ENCODE measurements around the gene MOXD1. TPM values are rescaled to one million over a fixed set of nuclear protein-coding genes. Genes with fewer than 3 reads are reported as not detected.

MOXD1 gene
- total RNA-seq, 4 donors from 2014 or later, result 1.3 to 2.7 (median 2.0) TPM

DNA sequence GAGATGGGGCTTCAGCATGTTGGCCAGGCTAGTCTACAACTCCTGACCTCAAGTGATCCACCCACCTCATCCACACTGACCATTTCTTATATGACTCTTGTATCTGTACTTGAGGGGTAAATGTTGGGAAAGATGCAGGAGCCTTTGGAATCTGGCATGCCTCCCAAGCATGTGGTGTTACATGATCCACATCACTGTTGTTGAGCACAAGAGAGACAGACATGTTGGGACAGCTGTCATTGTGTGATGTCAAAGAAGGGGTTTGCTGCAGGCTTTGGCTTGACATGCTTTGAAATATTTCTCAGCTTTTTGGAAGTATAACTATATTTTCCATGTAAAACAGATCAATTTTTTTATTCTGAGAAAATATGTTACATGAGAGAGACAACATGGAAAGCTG, 139.9 kb downstream of the MOXD1 start:
- ATAC-seq (ENCODE audit: low FRiP score) (no peak), DNase-seq (ENCODE audit: low spot score) (no peak)
- TF ChIP-seq, protein P1, sequence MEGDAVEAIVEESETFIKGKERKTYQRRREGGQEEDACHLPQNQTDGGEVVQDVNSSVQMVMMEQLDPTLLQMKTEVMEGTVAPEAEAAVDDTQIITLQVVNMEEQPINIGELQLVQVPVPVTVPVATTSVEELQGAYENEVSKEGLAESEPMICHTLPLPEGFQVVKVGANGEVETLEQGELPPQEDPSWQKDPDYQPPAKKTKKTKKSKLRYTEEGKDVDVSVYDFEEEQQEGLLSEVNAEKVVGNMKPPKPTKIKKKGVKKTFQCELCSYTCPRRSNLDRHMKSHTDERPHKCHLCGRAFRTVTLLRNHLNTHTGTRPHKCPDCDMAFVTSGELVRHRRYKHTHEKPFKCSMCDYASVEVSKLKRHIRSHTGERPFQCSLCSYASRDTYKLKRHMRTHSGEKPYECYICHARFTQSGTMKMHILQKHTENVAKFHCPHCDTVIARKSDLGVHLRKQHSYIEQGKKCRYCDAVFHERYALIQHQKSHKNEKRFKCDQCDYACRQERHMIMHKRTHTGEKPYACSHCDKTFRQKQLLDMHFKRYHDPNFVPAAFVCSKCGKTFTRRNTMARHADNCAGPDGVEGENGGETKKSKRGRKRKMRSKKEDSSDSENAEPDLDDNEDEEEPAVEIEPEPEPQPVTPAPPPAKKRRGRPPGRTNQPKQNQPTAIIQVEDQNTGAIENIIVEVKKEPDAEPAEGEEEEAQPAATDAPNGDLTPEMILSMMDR (IDR thresholded peaks at IDR 0.05), result no peak

DNA sequence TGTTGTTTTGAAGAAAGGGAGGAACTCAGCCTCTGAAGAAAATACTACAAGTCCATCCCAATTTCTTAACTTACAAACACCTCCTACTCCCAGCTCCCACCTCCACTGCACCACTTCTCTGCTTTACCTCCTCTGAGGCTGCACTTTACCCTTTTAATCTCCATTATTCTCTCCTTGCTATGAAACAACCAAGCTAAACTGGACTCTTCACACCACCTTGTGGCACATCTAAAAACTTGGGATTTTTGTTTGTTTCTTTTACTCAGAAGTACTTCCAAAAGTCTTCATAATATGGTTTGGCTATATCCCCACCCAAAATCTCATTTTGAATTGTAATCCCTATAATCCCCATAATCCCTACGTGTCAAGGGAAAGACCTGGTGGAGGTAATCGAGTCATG, 142.2 kb downstream of the MOXD1 start:
- no peak for DNase-seq (ENCODE audit: low spot score)
- TF ChIP-seq, protein P1 (IDR thresholded peaks at IDR 0.05), result no peak
- ATAC-seq (ENCODE audit: low FRiP score), result no peak

DNA sequence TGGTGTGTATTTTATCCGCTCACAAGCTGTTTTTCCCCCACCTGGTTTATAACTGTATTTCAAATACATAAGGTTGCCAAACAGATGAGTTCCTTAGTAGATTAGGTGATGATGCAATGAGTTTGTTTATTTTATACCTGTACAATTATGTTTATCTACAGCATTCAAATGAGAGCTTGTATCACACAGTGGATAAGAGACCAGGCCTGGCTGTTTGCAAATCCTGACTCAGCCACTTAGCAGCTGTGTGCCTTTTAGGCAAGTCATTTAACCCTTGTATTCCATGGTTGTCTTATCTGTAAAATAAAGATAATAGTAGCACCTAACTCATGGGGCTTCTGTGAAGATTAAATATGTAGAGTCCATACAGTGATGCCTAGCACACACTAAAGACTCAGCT, 143.7 kb downstream of the MOXD1 start:
- TF ChIP-seq, protein P1 (IDR thresholded peaks at IDR 0.05), result no peak
- ATAC-seq (ENCODE audit: low FRiP score), result no peak

DNA sequence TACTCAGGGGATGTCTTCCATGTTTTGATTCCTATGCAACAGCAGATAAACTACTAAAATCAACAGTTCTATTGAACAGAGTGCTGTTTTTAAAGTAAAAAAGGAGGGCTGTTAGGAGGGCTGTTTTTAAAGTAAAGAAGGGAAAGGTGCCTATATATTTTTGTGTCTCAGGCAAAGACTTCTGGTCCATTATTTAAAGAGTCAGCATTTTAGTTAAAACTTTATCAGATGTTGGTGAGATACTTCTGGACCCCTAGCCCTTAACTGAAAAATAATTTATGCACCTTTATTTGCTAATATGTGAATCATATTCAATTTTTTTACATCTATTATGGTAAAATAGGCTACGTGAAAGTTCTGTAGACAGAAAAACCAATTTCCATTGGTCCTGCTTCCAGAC, 144.8 kb downstream of the MOXD1 start:
- ATAC-seq (ENCODE audit: low FRiP score) (no peak), DNase-seq (ENCODE audit: low spot score) (no peak)
- TF ChIP-seq, protein P1 (IDR thresholded peaks at IDR 0.05), result no peak

More for the DNA sequence above, 143.7 kb downstream of the MOXD1 start:
- no peak for DNase-seq (ENCODE audit: low spot score)

DNA sequence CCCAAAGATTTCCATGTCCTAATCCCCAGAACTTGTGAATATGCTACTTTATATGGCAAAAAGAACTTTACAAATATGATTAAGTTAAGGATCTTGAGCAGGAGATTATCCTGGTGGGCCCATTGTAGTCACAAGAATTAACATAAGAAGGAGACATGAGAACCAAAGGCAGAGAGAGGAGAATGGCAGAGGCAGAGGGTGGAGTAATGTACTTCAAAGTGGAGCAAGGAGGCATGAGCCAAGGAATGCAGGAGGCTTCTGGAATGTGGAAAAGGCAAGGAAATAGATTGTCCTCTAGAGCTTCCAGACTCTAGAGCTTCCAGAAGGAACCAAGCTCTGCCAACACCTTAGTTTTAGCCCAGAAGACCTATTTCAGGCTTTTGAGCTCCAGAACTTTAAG, 147.4 kb downstream of the MOXD1 start:
- no peak for ATAC-seq (ENCODE audit: low FRiP score)
- TF ChIP-seq, protein P1 (IDR thresholded peaks at IDR 0.05), result no peak
- no peak for DNase-seq (ENCODE audit: low spot score)

DNA sequence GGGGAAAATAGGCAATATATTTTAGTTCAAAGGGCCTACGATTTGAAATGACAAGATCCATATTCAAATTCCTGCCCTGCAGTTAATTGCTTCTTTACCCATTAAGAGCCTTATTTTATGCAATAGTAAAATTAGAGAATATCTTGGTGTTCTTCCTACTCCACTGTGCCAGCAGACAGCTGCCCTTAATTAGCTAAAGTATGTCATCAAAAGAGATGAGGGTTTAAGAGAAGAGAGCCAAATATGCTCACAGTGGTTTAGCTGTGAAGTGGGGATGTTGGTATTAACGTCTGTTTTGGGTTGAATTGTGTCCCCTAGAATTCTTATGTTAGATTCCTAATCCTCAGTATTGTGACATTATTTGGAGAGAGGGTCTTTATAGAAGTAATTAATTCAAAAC, 148.1 kb downstream of the MOXD1 start:
- TF ChIP-seq, protein P1 (IDR thresholded peaks at IDR 0.05), result no peak
- no peak for DNase-seq (ENCODE audit: low spot score)
- ATAC-seq (ENCODE audit: low FRiP score), result no peak

DNA sequence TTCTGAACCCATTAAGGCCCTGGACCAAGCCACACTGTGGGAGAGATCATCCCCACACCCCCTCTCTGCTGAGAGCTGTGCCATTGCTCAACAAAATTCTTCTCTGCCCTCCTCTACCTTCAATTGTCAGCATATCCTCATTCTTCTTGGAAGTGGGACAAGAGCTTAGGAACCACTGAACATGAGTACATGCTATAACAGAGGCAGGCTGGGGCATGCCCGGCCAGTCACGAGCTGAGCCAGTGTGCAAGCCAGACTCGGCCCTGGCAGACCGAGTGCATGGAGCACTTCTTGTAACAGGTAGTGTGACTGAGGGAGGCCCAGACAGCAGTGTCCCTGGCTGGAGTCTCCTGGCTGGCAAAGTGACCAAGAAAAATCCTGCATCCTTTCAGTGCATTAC, 149.2 kb downstream of the MOXD1 start:
- DNase-seq (ENCODE audit: low spot score) (no peak), ATAC-seq (ENCODE audit: low FRiP score) (no peak)
- TF ChIP-seq, protein P1 (IDR thresholded peaks at IDR 0.05), result no peak
